Peyer's patch (tissue), 4 donors: ENCODE measurements around the gene DLK1.

Experiments used
- POLR2A ChIP-seq, 2 donors: fragments of 450-650 bp; IDR thresholded peaks; one replicate each; pipeline ENCODE4 v1.5.1; 2017; ENCODE audit warnings: antibody characterized with exemption in 2 of 2, mild to moderate bottlenecking in 2 of 2, moderate library complexity in 2 of 2
- TF ChIP-seq, protein P1 (sequence below), 6 experiments: fragments of 450-650 bp in 4 of 6; fragments of 200-600 bp in 2 of 6; sonication (generic) in 1 of 6; IDR thresholded peaks; one replicate each; pipeline ENCODE4 v1.5.1; 2017 to 2019; ENCODE audit warnings: antibody characterized with exemption in 6 of 6, mild to moderate bottlenecking in 3 of 6, moderate library complexity in 1 of 6

DNA sequence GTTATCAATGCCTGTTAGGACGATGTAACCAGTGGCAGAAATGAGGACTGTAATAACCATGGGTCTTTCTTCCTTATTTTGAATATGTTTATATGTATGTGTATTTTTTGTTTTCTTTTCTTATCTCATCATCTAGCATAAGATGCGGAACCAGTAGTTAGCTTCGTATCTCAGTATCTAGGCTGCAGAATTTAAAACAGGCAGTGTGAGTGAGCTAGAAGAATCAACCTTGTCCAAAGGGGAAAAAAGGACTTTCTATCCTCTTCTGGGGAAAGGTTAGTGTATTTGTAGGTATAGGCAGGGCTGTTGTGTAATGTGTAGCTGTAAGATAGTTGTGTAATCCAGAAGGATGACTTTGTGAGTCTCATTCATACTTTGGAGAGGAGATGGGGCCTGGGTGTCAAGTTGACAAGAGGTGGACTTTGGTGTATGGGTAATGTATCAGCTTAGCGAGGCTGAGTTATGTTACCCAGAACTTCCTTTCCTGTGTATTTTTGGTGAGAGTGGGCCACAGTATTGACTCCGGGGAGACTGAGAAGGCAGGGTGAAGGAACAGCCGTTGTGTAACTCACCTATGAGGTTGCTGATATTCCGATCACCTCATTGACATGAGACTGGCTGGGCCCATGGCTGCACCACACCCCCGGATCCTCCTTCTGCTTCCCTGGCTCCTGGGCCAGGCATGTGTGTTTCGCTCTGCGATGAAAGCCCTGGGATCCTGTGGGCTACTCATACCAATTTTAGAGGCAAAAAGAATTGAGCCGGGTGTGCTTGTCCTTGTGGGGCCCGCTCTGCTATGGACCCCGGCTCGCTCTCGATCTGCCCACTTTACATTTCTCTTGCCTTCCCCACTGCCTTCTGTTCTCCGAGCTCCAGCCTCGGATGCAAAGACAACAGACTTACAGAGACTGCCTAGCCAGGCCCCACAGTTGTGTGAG is 24.3 kb downstream of the DLK1 start:
- TF ChIP-seq, protein P1, sequence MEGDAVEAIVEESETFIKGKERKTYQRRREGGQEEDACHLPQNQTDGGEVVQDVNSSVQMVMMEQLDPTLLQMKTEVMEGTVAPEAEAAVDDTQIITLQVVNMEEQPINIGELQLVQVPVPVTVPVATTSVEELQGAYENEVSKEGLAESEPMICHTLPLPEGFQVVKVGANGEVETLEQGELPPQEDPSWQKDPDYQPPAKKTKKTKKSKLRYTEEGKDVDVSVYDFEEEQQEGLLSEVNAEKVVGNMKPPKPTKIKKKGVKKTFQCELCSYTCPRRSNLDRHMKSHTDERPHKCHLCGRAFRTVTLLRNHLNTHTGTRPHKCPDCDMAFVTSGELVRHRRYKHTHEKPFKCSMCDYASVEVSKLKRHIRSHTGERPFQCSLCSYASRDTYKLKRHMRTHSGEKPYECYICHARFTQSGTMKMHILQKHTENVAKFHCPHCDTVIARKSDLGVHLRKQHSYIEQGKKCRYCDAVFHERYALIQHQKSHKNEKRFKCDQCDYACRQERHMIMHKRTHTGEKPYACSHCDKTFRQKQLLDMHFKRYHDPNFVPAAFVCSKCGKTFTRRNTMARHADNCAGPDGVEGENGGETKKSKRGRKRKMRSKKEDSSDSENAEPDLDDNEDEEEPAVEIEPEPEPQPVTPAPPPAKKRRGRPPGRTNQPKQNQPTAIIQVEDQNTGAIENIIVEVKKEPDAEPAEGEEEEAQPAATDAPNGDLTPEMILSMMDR (IDR thresholded peaks at IDR 0.05), result no peak
- TF ChIP-seq POLR2A (IDR thresholded peaks at IDR 0.05), result no peak
